Measurements from ENCODE around the gene ACVRL1. TPM values are rescaled to one million over a fixed set of nuclear protein-coding genes. Genes with fewer than 3 reads are reported as not detected.
"Not testable (repeated sequence)": the region's sequence is repeated elsewhere in the genome, so short reads cannot be mapped to it uniquely, and the experiment has no call there.

Gene ACVRL1
- polyA plus RNA-seq, 4 donors, result 0.89 to 44.2 (median 10.4) TPM

DNA sequence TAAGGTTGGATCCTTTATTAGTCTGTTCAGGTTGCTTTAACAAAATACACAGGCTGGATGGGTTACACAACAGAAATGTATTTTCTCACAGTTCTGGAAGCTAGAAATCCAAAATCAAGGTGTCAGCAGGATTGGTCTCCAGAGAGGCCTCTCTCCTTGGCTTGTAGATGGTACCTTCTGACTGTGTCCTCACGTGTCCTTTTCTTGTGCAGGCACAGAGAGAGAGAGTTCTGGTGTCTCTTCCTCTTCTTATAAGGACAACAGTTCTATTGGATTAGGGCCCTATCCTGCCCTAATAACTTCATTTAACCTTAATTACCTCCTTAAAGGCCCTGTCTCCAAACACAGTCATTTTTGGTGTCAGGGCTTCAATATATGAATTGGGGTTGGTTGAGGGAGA lies 24.0 kb upstream of the ACVRL1 start:
- H3K27me3 ChIP-seq (ENCODE audit: control insufficient read depth in 3 of 3, insufficient read depth in 3 of 3, low read length in 3 of 3), result no peaks in the 10 kb centered on the region
- WGBS, 3 donors, result 79 to 85% (median 82%) methylated on average over 1 of the region's 1 CpG
- H3K4me1 ChIP-seq (ENCODE audit: control insufficient read depth in 3 of 3, insufficient read depth in 2 of 3, low read depth in 1 of 3, low read length in 2 of 3), result peaks cover 0 to 4% (median 3%) of the 10 kb centered on the region in 3 donors
- no peaks in the 10 kb centered on the region for H3K36me3 ChIP-seq (ENCODE audit: control insufficient read depth in 3 of 3, insufficient read depth in 2 of 3, low read depth in 1 of 3, low read length in 3 of 3)
- H3K4me3 ChIP-seq (ENCODE audit: low read depth in 1 of 3, low read length in 3 of 3), result no peak overlapping the region
- FAIRE-seq, result no peak
- no peak overlapping the region for H3K27ac ChIP-seq (ENCODE audit: low read depth in 1 of 3, low read length in 2 of 3)
- peaks cover 0 to 4% of the 10 kb centered on the region in 2 donors for H3K9me3 ChIP-seq (ENCODE audit: control insufficient read depth in 2 of 2, insufficient read depth in 1 of 2, low read depth in 1 of 2, low read length in 1 of 2)
- no peak for DNase-seq

- H3K27ac ChIP-seq (ENCODE audit: low read depth in 1 of 3, low read length in 2 of 3), result peak overlapping the region in 2 of 3 donors; percentile 1 to 27
- no peaks in the 10 kb centered on the region for H3K27me3 ChIP-seq (ENCODE audit: control insufficient read depth in 3 of 3, insufficient read depth in 3 of 3, low read length in 3 of 3)
- peaks cover 0 to 4% (median 3%) of the 10 kb centered on the region in 3 donors for H3K4me1 ChIP-seq (ENCODE audit: control insufficient read depth in 3 of 3, insufficient read depth in 2 of 3, low read depth in 1 of 3, low read length in 2 of 3)
- peaks cover 0 to 4% of the 10 kb centered on the region in 2 donors for H3K9me3 ChIP-seq (ENCODE audit: control insufficient read depth in 2 of 2, insufficient read depth in 1 of 2, low read depth in 1 of 2, low read length in 1 of 2)
- H3K36me3 ChIP-seq (ENCODE audit: control insufficient read depth in 3 of 3, insufficient read depth in 2 of 3, low read depth in 1 of 3, low read length in 3 of 3), result no peaks in the 10 kb centered on the region
- WGBS, 3 donors, result 82 to 90% (median 87%) methylated on average over 4 of the region's 4 CpGs
- no peak for DNase-seq
- FAIRE-seq, result no peak
- H3K4me3 ChIP-seq (ENCODE audit: low read depth in 1 of 3, low read length in 3 of 3), result no peak overlapping the region
Observed at GRCh38 chr12:51883998-51884675, 23.2 kb upstream of the ACVRL1 start.

GRCh38 chr12:51884676-51885229 lies 22.6 kb upstream of the ACVRL1 start:
- Histone ChIP-seq H3K27ac (ENCODE audit: low read depth in 1 of 3, low read length in 2 of 3) (no peak overlapping the region), H3K4me1 (ENCODE audit: control insufficient read depth in 3 of 3, insufficient read depth in 2 of 3, low read depth in 1 of 3, low read length in 2 of 3) (peaks cover 0 to 4% (median 3%) of the 10 kb centered on the region in 3 donors), H3K27me3 (ENCODE audit: control insufficient read depth in 3 of 3, insufficient read depth in 3 of 3, low read length in 3 of 3) (no peaks in the 10 kb centered on the region), H3K9me3 (ENCODE audit: control insufficient read depth in 2 of 2, insufficient read depth in 1 of 2, low read depth in 1 of 2, low read length in 1 of 2) (peaks cover 0 to 4% of the 10 kb centered on the region in 2 donors), H3K36me3 (ENCODE audit: control insufficient read depth in 3 of 3, insufficient read depth in 2 of 3, low read depth in 1 of 3, low read length in 3 of 3) (no peaks in the 10 kb centered on the region), H3K4me3 (ENCODE audit: low read depth in 1 of 3, low read length in 3 of 3) (no peak overlapping the region)
- WGBS, 3 donors, result 75 to 77% (median 76%) methylated on average over 11 of the region's 11 CpGs
- FAIRE-seq, result no peak
- DNase-seq, result peak; percentile 45 to 75

DNA sequence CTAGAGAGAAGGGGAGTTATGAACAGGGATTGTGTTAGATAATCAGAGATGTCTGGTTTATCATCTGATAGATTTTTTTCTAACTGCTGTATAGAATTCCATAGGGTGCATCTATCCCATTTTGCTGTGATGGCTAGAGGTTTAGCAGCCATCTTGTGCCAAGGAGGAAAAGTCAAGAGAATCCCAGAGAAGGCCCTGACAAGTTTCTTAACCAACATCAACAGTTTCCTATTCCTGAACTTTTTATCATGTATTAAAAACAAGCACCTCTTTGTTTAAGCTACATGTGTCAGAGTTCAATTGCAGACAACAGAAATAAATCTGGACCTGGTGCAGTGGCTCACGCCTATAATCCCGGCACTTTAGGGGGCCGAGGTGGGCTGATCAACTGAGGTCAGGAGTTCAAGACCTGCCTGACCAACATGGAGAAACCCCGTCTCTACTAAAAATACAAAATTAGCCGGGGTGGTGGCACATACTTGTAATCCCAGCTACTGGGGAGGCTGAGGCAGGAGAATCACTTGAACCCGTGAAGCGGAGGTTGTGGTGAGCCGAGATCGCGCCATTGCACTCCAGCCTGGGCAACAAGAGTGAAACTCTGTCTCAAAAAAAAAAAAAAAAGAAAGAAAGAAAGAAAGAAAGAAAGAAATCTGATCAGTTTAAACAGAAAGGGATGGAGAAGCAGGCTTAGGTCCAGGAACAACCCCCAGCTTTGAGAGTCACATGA lies 21.8 kb upstream of the ACVRL1 start:
- H3K9me3 ChIP-seq (ENCODE audit: control insufficient read depth in 2 of 2, insufficient read depth in 1 of 2, low read depth in 1 of 2, low read length in 1 of 2); H3K27me3 ChIP-seq (ENCODE audit: control insufficient read depth in 3 of 3, insufficient read depth in 3 of 3, low read length in 3 of 3); H3K4me3 ChIP-seq (ENCODE audit: low read depth in 1 of 3, low read length in 3 of 3); FAIRE-seq; H3K36me3 ChIP-seq (ENCODE audit: control insufficient read depth in 3 of 3, insufficient read depth in 2 of 3, low read depth in 1 of 3, low read length in 3 of 3); H3K4me1 ChIP-seq (ENCODE audit: control insufficient read depth in 3 of 3, insufficient read depth in 2 of 3, low read depth in 1 of 3, low read length in 2 of 3); DNase-seq: not testable (repeated sequence)
- peak overlapping the region in 1 of 3 donors; percentile 49 for H3K27ac ChIP-seq (ENCODE audit: low read depth in 1 of 3, low read length in 2 of 3)
- WGBS, 3 donors, result 68 to 74% (median 69%) methylated on average over 10 of the region's 10 CpGs

- H3K4me3 ChIP-seq (ENCODE audit: low read depth in 1 of 3, low read length in 3 of 3), result no peak overlapping the region
- H3K27me3 ChIP-seq (ENCODE audit: control insufficient read depth in 3 of 3, insufficient read depth in 3 of 3, low read length in 3 of 3), result no peaks in the 10 kb centered on the region
- no peaks in the 10 kb centered on the region for H3K36me3 ChIP-seq (ENCODE audit: control insufficient read depth in 3 of 3, insufficient read depth in 2 of 3, low read depth in 1 of 3, low read length in 3 of 3)
- H3K27ac ChIP-seq (ENCODE audit: low read depth in 1 of 3, low read length in 2 of 3), result peak overlapping the region in 2 of 3 donors; percentile 55 to 80
- peak; percentile 37 to 53 for DNase-seq
- FAIRE-seq, result no peak
- 60 to 75% (median 68%) methylated on average over 10 of the region's 10 CpGs for WGBS, 3 donors
- peaks cover 0 to 4% of the 10 kb centered on the region in 2 donors for H3K9me3 ChIP-seq (ENCODE audit: control insufficient read depth in 2 of 2, insufficient read depth in 1 of 2, low read depth in 1 of 2, low read length in 1 of 2)
- H3K4me1 ChIP-seq (ENCODE audit: control insufficient read depth in 3 of 3, insufficient read depth in 2 of 3, low read depth in 1 of 3, low read length in 2 of 3), result peaks cover 0 to 4% (median 3%) of the 10 kb centered on the region in 3 donors
Observed at GRCh38 chr12:51886021-51886710, 21.1 kb upstream of the ACVRL1 start.

DNA sequence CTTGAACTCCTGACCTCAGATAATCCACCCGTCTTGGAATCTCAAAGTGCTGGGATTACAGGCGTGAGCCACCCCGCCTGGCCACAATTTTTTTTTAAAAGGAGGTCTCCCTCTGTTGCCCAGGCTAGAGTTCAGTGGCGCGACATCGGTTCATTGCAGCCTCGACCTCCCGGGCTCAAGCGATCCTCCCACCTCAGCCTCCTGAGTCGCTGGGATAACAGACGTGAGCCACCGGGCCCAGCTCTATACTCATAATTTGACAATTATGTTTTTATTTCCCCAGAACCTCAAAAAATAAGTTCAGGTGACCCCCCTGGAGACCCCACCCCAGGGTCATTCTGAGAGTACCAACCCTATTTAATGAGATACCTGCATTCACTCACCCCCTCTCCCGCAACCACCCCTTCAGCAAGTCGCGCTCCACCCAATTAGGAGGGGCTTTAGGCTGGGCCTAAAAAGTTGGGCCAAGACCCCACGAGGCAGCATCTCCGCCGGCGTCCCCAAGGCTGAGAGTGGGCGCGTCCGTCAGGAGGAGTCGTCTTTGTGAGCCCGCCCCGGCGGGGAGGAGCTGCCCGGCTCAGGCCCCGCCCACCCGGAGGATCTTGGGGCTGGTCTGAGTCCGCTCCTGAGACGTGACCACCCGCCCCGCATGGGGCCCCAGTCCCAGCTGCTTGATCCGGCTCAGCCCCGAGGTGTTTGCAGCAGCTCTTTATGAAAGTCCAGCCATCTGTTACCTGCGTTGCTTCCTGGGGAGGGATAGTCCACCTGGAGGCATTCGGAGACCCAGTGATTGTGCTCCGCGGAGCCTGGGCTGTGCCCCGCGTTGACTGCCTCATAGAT lies 19.6 kb upstream of the ACVRL1 start, which contains the start of gene ANKRD33:
ANKRD33 (plus strand) TSS at position 628 of the 840 bp plus-strand sequence; CDS start at position 712, 84 bp downstream.
- Histone ChIP-seq H3K4me3 (ENCODE audit: low read depth in 1 of 3, low read length in 3 of 3) (peak within 1 kb of the TSS in 1 of 3 donors; percentile 11), H3K9me3 (ENCODE audit: control insufficient read depth in 2 of 2, insufficient read depth in 1 of 2, low read depth in 1 of 2, low read length in 1 of 2) (peaks cover 0 to 2% of the 10 kb centered on the region in 2 donors), H3K27ac (ENCODE audit: low read depth in 1 of 3, low read length in 2 of 3) (no peak within 1 kb of the TSS), H3K4me1 (ENCODE audit: control insufficient read depth in 3 of 3, insufficient read depth in 2 of 3, low read depth in 1 of 3, low read length in 2 of 3) (peaks cover 0 to 4% (median 3%) of the 10 kb centered on the region in 3 donors), H3K27me3 (ENCODE audit: control insufficient read depth in 3 of 3, insufficient read depth in 3 of 3, low read length in 3 of 3) (no peaks in the 10 kb centered on the region), H3K36me3 (ENCODE audit: control insufficient read depth in 3 of 3, insufficient read depth in 2 of 3, low read depth in 1 of 3, low read length in 3 of 3) (no peaks in the 10 kb centered on the region)
- WGBS, 3 donors, result 38 to 48% (median 46%) methylated on average over 32 to 41 of the region's 41 CpGs
- DNase-seq (peak; percentile 30 to 84), FAIRE-seq (no peak)

DNA sequence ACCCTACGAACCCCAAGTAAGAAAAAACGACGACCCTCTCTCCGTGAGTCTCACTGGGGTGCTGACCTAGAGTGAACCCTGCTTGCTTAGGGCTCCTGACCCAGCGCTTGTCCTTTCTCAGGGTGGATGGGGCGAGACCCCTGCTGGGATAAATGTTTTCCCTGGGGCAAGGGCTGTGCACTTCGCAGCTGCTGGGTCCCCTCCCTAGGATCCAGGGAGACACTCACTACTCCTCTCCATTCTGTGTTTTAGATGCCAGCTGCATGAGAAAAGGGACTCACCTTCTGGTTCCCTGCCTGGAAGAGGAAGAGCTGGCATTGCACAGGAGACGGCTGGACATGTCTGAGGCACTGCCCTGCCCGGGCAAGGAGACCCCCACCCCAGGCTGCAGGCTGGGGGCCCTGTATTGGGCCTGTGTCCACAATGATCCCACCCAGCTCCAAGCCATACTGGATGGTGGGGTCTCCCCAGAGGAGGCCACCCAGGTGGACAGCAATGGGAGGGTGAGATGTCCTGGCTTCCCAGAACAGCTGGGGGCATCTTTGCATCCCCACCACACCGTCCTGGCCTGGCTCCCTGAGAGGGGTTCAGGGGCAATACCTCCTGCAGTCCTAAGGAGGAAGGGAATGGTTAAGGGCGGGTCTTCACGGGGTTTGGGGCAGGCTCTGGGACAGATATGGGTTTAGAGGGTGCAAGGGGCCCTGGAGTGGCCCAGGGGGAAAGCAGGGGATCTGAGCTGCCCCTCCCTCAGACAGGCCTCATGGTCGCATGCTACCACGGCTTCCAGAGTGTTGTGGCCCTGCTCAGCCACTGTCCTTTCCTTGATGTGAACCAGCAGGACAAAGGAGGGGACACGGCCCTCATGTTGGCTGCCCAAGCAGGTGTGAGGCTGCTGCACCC lies 18.7 kb upstream of the ACVRL1 start:
- peak overlapping the region in 1 of 3 donors; percentile 11 for H3K4me3 ChIP-seq (ENCODE audit: low read depth in 1 of 3, low read length in 3 of 3)
- H3K27ac ChIP-seq (ENCODE audit: low read depth in 1 of 3, low read length in 2 of 3), result no peak overlapping the region
- no peaks in the 10 kb centered on the region for H3K27me3 ChIP-seq (ENCODE audit: control insufficient read depth in 3 of 3, insufficient read depth in 3 of 3, low read length in 3 of 3)
- 56 to 73% (median 57%) methylated on average over 14 to 15 of the region's 15 CpGs for WGBS, 3 donors
- peaks cover 0 to 2% of the 10 kb centered on the region in 2 donors for H3K9me3 ChIP-seq (ENCODE audit: control insufficient read depth in 2 of 2, insufficient read depth in 1 of 2, low read depth in 1 of 2, low read length in 1 of 2)
- DNase-seq, result no peak
- peaks cover 0 to 4% (median 3%) of the 10 kb centered on the region in 3 donors for H3K4me1 ChIP-seq (ENCODE audit: control insufficient read depth in 3 of 3, insufficient read depth in 2 of 3, low read depth in 1 of 3, low read length in 2 of 3)
- no peaks in the 10 kb centered on the region for H3K36me3 ChIP-seq (ENCODE audit: control insufficient read depth in 3 of 3, insufficient read depth in 2 of 3, low read depth in 1 of 3, low read length in 3 of 3)
- no peak for FAIRE-seq
